Mucosa of descending colon (tissue), 3 donors: Measurements from ENCODE around the gene LAMP5. TPM values are rescaled to one million over a fixed set of nuclear protein-coding genes. Genes with fewer than 3 reads are reported as not detected.

Experiments
- ATAC-seq: fragments of 200-7000 bp; cut with Tn5 transposase; one replicate; pipeline ENCODE4 v1.9.1; 2020; ENCODE audit warnings: mild to moderate bottlenecking, moderate library complexity
- DNase-seq, 3 donors: peaks; one replicate each; pipeline ENCODE4 v3.0.0-alpha.2; 2020
- H3K36me3 ChIP-seq: fragments of 200-600 bp; one replicate; pipeline ENCODE4 v1.8.0; 2021; ENCODE audit warnings: low read depth, mild to moderate bottlenecking
- H3K4me1 ChIP-seq: fragments of 200-600 bp; one replicate; pipeline ENCODE4 v1.8.0; 2021; ENCODE audit warnings: low read depth, mild to moderate bottlenecking
- H3K4me3 ChIP-seq: fragments of 200-600 bp; one replicate; pipeline ENCODE4 v1.8.0; 2021; ENCODE audit warnings: mild to moderate bottlenecking
- H3K9me3 ChIP-seq: fragments of 200-600 bp; one replicate; pipeline ENCODE4 v1.8.0; 2021; ENCODE audit warnings: mild to moderate bottlenecking
- intact Hi-C, 2 donors: fragments of 100-400 bp; cut with DNase I in 1 of 2; cut with micrococcal nuclease in 1 of 2; formaldehyde crosslinking; loops; one replicate each; pipeline versions ENCODE4 v1.11.0 to v1.11.1; 2022; cut with DNase I, micrococcal nuclease
- total RNA-seq, 3 donors: library from RNA; stranded (reverse); fragmentation: NEBNext Ultra II Directional in 2 of 3; extraction: Animal tissue kit (Norgen Biotek cat#: 25700) in 2 of 3; gene quantifications; one replicate each; pipeline versions ENCODE4 v1.2.1 to v1.2.4, GENCODE V29; 2021 to 2023
- TF ChIP-seq, protein P1 (sequence below): fragments of 200-600 bp; IDR thresholded peaks from one replicate; pipeline ENCODE4 v1.8.0; 2022; ENCODE audit warnings: antibody characterized with exemption, mild to moderate bottlenecking
- donor health status: DM: no; HTN: no; CAD: no; lungs with moderate emphysema.
- donor health status: DM: no; HTN: no; CAD: no.
- donor health status: DM: no; HTN: yes; CAD: no.

Gene LAMP5
- total RNA-seq, 3 donors from 2014 or later, result 0.31 to 0.51 TPM; not detected in 1

GRCh38 chr20:9570612-9571011 lies 56.2 kb downstream of the LAMP5 start:
- DNase-seq, result no peak
- TF ChIP-seq, protein P1, sequence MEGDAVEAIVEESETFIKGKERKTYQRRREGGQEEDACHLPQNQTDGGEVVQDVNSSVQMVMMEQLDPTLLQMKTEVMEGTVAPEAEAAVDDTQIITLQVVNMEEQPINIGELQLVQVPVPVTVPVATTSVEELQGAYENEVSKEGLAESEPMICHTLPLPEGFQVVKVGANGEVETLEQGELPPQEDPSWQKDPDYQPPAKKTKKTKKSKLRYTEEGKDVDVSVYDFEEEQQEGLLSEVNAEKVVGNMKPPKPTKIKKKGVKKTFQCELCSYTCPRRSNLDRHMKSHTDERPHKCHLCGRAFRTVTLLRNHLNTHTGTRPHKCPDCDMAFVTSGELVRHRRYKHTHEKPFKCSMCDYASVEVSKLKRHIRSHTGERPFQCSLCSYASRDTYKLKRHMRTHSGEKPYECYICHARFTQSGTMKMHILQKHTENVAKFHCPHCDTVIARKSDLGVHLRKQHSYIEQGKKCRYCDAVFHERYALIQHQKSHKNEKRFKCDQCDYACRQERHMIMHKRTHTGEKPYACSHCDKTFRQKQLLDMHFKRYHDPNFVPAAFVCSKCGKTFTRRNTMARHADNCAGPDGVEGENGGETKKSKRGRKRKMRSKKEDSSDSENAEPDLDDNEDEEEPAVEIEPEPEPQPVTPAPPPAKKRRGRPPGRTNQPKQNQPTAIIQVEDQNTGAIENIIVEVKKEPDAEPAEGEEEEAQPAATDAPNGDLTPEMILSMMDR, result no peak
- no peak overlapping the region for H3K4me3 ChIP-seq
- H3K4me1 ChIP-seq, result no peaks in the 10 kb centered on the region
- no peak for ATAC-seq
- no peaks in the 10 kb centered on the region for H3K36me3 ChIP-seq
- intact Hi-C loops, result no loop called here
- H3K9me3 ChIP-seq, result no peaks in the 10 kb centered on the region

DNA sequence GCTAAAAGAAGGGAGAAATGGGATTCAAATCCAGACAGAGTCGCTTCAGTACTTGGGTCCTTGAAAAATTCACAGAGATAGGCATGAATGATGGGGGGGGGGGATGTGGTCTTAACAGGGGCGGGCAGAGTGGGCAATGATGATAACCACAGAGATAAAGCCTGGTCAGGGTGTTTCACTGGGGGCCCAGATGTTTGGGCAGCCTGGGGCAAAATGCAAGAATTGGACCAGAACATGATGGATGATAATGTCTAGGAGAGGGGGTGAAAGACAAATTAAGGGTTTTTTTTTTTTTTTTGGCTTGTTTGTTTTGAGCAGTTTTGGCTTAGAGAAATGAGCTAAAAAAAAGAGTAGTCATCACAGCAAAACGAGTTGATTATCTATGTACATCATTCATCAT lies 57.4 kb downstream of the LAMP5 start:
- no peak for ATAC-seq
- DNase-seq, result no peak
- no peaks in the 10 kb centered on the region for H3K9me3 ChIP-seq
- TF ChIP-seq, protein P1, result no peak
- intact Hi-C loops, result no loop called here
- no peaks in the 10 kb centered on the region for H3K4me1 ChIP-seq
- no peak overlapping the region for H3K4me3 ChIP-seq
- no peaks in the 10 kb centered on the region for H3K36me3 ChIP-seq

DNA sequence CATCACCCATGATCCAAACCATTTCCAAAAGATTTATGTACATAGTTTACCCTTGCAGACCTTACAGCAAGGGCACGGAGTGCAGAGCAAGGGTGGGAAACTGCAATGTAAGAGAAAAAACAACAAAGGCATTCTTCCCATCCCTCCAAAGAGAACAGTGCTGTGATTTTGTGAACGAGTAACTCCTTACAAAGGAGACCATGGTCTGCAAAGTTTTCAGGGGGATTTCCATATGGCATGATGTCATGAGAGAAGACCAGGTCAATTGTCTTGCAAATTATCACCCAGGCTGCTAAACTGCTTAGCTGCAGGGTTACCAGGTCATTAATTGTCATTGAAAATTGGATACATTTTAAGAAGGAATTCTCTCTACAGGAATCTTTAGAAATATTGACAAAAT lies 58.3 kb downstream of the LAMP5 start:
- H3K9me3 ChIP-seq, result no peaks in the 10 kb centered on the region
- no peak overlapping the region for H3K4me3 ChIP-seq
- no peaks in the 10 kb centered on the region for H3K4me1 ChIP-seq
- ATAC-seq, result no peak
- intact Hi-C loops, result no loop called here
- H3K36me3 ChIP-seq, result no peaks in the 10 kb centered on the region
- no peak for DNase-seq
- TF ChIP-seq, protein P1, result no peak

GRCh38 chr20:9573335-9574151 lies 59.2 kb downstream of the LAMP5 start:
- DNase-seq, result no peak
- TF ChIP-seq, protein P1, result no peak
- intact Hi-C loops, result no loop called here
- no peak for ATAC-seq
- Histone ChIP-seq H3K9me3 (no peaks in the 10 kb centered on the region), H3K4me3 (no peak overlapping the region), H3K4me1 (no peaks in the 10 kb centered on the region), H3K36me3 (no peaks in the 10 kb centered on the region)

GRCh38 chr20:9574181-9574580 lies 59.8 kb downstream of the LAMP5 start:
- H3K9me3 ChIP-seq, result no peaks in the 10 kb centered on the region
- intact Hi-C loops, result no loop called here
- no peaks in the 10 kb centered on the region for H3K36me3 ChIP-seq
- ATAC-seq (no peak), DNase-seq (no peak)
- H3K4me3 ChIP-seq, result no peak overlapping the region
- TF ChIP-seq, protein P1, result no peak
- no peaks in the 10 kb centered on the region for H3K4me1 ChIP-seq
